HG02973 (cell line): ENCODE results near the gene QKI.
"Not testable (repeated sequence)": the region's sequence is repeated elsewhere in the genome, so short reads cannot be mapped to it uniquely, and the experiment has no call there.

Experiments
- ATAC-seq: cut with Tn5 transposase; IDR thresholded peaks from one replicate; pipeline ENCODE4 v1.9.1; 2021; ENCODE audit warnings: moderate library complexity; ENCODE audit not compliant: unreplicated experiment

The QKI gene

GRCh38 chr6:163476946-163477345, 62.4 kb downstream of the QKI start:
- ATAC-seq = not testable (repeated sequence)

GRCh38 chr6:163483107-163483506, 68.6 kb downstream of the QKI start:
- ATAC-seq = no peak

DNA sequence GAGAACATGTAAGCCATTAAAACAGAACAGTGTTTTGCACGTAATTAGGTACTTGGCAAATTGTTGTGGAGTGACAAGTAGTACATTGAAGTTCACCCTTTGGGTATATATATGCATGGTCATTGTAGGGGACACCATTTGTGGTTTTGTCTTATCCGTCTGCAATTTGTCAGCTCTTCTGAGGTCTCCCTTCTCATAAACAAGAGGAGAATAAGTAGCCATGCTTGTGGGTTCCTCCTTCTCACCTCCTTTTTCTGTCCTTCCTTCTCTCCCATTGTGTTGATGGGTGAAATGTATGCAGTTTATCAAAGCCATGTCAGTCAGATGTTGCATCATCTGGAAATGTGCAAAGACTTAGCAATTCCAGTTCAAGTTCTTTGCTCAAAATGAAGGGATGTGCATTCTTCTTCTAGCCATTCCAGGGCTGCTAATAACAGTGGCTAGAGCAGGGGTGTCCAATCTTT, 70.9 kb downstream of the QKI start:
- ATAC-seq = no peak

DNA sequence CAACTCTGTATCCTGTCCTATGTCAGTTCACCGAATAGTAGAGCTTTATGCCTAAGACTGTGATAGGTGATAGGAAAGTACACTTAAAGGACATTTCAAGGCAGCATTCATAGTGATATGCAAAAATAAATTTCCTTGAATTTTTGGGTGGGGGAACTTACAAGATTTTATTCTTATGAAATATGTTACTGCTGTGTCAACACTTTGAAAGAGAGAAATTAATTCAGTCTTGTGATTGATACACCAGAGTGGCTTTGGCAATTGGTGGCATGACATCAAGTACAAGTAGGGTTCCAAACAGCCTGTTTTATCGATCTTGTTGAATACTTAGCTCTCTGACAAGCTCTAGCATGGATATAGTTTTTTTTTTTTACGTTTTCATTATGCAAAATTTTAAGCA, 72.3 kb downstream of the QKI start:
- no peak for ATAC-seq

GRCh38 chr6:163487606-163488005, 73.1 kb downstream of the QKI start:
- no peak for ATAC-seq

DNA sequence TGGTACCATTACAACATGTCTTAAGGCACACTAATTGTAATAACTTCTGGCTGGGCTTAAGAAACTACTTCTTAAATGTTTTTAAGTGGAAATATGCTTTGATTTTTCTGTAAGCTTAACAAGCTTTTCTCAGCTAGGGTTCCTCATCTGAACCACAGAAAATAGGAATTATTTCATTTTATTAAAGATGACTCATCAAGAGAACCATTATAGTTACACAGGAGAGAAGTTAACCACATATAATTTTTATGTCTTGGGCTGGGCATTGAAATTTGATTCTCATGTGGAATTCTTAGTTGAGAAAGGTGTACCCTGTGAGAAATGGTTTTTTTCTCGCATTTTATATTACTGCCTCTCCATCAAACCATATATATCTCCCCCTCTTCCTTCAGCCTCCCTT, 75.1 kb downstream of the QKI start:
- no peak for ATAC-seq

DNA sequence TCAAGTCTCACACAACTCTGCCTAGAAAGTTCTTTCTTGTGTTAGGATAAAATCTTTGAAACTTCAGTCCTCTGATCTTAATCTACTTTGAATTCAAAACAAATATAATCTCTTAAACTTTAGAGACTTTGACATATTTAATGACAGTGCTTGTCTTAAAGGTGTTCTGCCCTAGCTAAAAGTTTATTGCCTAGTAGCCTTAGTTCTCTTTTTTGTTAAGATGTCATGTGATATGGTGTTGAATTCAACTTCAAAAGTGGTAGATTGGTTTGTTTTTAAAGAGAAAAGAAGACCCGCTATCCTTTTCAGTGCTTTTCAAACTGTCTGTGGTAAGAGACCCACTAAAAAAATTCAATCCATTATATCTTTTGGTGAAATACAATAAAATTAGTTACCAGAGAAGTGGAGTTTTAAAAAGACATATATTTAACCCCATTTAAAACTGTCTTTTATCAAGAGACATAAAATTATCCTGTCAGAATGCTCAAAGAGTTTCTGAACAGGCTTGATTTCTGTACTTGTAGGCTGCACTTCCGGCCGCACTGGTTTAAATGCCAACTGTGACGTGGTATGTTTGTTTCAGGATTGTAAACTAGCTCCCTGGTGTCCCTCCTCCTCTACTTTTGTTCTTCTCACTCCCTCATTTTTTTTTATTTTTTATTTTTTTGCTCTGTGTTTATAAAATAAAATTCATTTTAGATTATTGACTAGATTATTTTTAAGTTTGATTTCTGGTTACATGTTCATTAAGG, 76.5 kb downstream of the QKI start:
- no peak for ATAC-seq

- ATAC-seq = no peak
Measured at GRCh38 chr6:163491737-163492300, 77.3 kb downstream of the QKI start.

GRCh38 chr6:163494279-163494727, 79.8 kb downstream of the QKI start:
- ATAC-seq = no peak

DNA sequence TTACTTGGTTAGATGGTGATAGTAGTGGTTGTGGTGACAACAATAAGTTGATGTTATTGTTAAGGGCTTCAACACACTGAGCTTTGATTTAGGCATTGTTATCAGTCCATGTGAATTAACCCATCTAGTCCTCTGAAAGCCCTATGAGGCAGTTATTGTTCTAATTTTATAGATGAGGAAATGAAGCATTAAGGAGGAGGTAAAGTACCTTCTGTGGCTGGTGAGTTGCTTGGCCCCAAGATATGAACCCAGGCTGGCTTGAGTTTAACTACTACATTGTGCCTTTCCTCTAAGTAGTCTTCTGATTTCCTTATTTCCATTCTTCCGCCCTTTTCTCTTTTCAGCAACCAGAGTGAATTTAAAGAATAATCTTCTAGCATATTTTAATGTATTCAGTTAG, 81.7 kb downstream of the QKI start:
- no peak for ATAC-seq

GRCh38 chr6:163500105-163500504, 85.6 kb downstream of the QKI start:
- ATAC-seq = no peak

DNA sequence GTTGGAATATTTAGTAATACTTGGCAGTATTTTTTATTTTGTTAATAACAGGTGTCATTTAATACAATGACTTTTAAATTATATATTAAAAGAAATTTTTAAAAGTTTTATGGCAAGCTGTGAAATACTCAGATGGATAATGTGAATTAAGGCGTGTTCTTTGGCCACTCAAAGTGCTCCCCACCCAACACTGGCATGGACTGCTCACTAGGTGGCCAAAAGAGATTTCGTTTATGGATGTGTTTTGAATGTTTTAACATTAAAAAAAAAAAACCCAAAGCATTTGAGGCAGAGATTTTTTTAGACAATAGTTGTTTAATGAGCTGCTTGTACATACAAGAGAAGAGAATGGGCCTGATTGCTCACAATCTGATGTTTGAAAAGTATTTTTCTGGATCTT, 86.5 kb downstream of the QKI start:
- no peak for ATAC-seq

DNA sequence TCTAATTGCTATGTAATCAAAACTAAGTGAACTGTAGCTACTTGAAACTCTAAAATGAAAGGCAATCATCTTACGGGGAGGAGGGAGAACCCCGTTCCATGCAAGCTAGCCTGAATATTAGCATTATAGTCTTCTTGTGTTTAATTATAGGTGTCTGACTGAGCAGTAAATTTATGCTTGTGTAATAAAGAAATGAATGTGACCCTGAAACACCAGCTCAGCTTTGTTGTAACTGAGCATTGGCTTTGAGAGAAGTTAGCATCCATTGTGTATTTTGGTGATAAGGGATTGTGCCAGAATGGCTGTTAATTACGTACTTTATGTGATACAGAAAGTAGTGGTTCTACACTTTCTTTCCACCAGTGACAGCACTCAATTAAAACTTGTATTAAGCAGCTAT, 86.9 kb downstream of the QKI start:
- ATAC-seq = no peak

DNA sequence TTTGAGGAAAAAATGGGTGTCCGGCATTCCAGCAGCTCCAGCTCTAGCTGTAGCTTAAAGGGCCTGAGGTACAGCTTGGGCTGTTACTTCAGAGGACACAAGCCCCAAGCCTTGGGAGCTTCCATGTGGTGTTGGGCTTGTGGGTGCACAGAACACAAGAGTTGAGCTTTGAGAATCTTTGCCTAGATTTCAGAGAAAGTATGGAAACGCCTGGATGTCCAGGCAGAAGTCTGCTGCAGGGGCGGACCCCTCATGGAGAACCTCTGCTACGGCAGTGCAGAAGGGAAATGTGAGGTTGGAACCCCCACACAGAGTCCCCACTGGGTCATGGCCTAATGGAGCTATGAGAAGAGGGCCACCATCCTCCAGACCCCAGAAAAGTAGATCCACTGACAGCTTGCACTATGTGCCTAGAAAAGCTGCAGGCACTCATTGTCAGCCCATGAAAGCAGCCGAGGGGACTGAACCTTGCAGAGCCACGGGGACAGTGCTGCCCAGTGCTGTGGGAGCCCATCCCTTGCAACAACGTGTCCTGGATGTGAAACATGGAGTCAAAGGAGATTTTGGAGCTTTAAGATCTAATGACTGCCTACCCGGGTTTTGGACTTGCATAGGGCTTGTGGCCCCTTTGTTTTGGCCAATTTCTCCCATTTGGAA, 90.6 kb downstream of the QKI start:
- no peak for ATAC-seq

GRCh38 chr6:163507965-163508364, 93.4 kb downstream of the QKI start:
- ATAC-seq = no peak

- no peak for ATAC-seq
Measured at GRCh38 chr6:163513003-163513402, 98.5 kb downstream of the QKI start.

- ATAC-seq = no peak
Measured at GRCh38 chr6:163513570-163514166, 99.2 kb downstream of the QKI start.

GRCh38 chr6:163516908-163517307, 102.4 kb downstream of the QKI start:
- ATAC-seq = no peak

DNA sequence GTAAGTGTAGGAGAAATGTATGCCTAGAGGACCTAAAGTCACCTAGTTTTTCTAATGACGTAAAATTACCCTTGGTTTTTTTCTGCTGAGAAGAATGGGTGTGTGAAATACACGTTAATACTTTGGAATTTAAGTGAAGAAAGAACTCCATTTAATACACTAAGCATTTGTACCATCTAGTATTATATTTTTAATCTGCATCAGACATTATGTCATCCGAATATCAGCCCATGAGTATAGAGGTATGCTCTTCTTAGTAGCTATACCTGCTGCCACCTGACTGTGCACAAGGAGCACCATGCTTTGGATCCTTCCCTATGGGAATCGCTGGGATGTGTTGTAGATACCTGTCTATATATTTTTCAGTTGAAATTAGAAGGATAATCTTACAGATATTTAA, 106.4 kb downstream of the QKI start:
- no peak for ATAC-seq

- no peak for ATAC-seq
Measured at GRCh38 chr6:163522033-163522432, 107.5 kb downstream of the QKI start.

DNA sequence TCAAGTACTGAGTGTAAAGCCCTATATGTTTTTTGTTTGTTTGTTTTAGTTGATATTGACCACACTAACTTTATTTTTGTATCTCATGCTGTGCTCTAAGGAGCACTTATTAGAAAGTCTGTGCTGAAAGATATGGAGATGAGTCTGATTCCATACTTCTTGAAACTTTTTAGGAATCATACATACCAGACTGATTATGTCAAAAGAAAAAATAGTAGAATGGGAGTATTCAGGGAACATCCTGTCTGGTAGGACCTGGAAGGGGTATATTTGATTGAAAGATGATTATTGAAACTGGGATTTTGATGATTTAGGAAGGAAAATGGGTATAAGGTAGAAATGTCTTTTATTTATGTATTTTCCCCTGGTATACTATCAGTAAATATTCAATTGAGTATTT, 111.4 kb downstream of the QKI start:
- ATAC-seq = no peak

DNA sequence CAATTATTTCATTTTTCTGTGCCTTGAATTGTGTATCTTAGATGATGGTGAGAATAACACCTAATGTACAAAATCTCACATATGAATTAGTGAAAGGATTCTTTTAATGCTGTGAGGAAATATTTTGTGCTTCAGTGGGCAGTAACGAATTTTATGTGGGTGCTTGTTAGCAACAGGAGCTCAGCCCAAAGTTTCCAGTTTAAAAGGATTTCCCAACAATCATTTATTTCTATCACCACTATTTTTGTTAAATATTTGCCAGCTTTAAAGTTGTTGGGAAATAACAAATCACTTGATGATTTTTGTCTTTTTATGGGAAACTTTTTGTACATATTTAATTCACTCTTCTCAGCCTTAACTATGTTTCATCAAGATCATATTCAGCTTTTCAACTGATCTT, 111.8 kb downstream of the QKI start:
- no peak for ATAC-seq
